ENCODE results near the gene SIGLEC15. TPM values are rescaled to one million over a fixed set of nuclear protein-coding genes. Genes with fewer than 3 reads are reported as not detected.

SIGLEC15 gene
- polyA plus RNA-seq, 3 donors, result 6.5 to 9.9 (median 7.8) TPM

- H3K36me3 ChIP-seq (replicated peaks in 1 of 2; ENCODE audit: control insufficient read depth in 1 of 2, insufficient read depth in 2 of 2, low read length in 2 of 2), result peaks cover 90 to 99% of the 10 kb centered on the region in 2 donors
- no peak for TF ChIP-seq CTCF (IDR thresholded peaks at IDR 0.05)
- no peaks in the 10 kb centered on the region for H4K20me1 ChIP-seq (ENCODE audit: insufficient read depth, low read length)
- no peaks in the 10 kb centered on the region for H3K79me2 ChIP-seq (ENCODE audit: insufficient read depth, low read length)
- no peaks in the 10 kb centered on the region for H3K4me1 ChIP-seq (ENCODE audit: control insufficient read depth in 1 of 2, insufficient read depth in 2 of 2, low read length in 2 of 2)
- no CpG with 5 or more reads among the region's 3 CpGs for WGBS (ENCODE audit: insufficient coverage)
- Mint-ChIP-seq H3K4me1 (no peaks in the 10 kb centered on the region), H3K4me3 (no peak overlapping the region), H3K27me3 (ENCODE audit: low read depth in 3 of 3) (no peaks in the 10 kb centered on the region), H3K27ac (no peak overlapping the region), H3K36me3 (peaks cover 95 to 100% of the 10 kb centered on the region in 2 donors), H3K9me3 (peaks cover 0 to 1% (median 0%) of the 10 kb centered on the region in 7 donors)
- no peaks in the 10 kb centered on the region for H3K9me3 ChIP-seq (replicated peaks in 1 of 2; ENCODE audit: control insufficient read depth in 1 of 2, insufficient read depth in 1 of 2, low read length in 2 of 2)
- H3K27ac ChIP-seq (ENCODE audit: low read depth in 1 of 2, low read length in 2 of 2), result no peak overlapping the region
- no peak overlapping the region for H3K9ac ChIP-seq (ENCODE audit: insufficient read depth, low read length, poor library complexity, severe bottlenecking)
- intact Hi-C loops (cut with micrococcal nuclease), result no loop called here
- no peak overlapping the region for H3K4me3 ChIP-seq (replicated peaks in 1 of 3; ENCODE audit: low read depth in 2 of 3, low read length in 3 of 3)
- no peak for DNase-seq
- no peak overlapping the region for H3K4me2 ChIP-seq (replicated peaks; ENCODE audit: extremely low read depth, low read length, poor library complexity, severe bottlenecking)
- H2AFZ ChIP-seq (ENCODE audit: insufficient read depth, low read depth, low read length, poor library complexity, severe bottlenecking), result no peak overlapping the region
- H3K27me3 ChIP-seq (ENCODE audit: control insufficient read depth in 2 of 2, insufficient read depth in 2 of 2, low read length in 2 of 2), result no peaks in the 10 kb centered on the region
Observed at GRCh38 chr18:45860971-45861370, 35.5 kb downstream of the SIGLEC15 start.

GRCh38 chr18:45861926-45862325, 36.5 kb downstream of the SIGLEC15 start:
- Histone ChIP-seq H3K27me3 (ENCODE audit: control insufficient read depth in 2 of 2, insufficient read depth in 2 of 2, low read length in 2 of 2) (no peaks in the 10 kb centered on the region), H4K20me1 (ENCODE audit: insufficient read depth, low read length) (no peaks in the 10 kb centered on the region), H3K9ac (ENCODE audit: insufficient read depth, low read length, poor library complexity, severe bottlenecking) (no peak overlapping the region), H3K36me3 (replicated peaks in 1 of 2; ENCODE audit: control insufficient read depth in 1 of 2, insufficient read depth in 2 of 2, low read length in 2 of 2) (peaks cover 90 to 100% of the 10 kb centered on the region in 2 donors), H3K4me3 (replicated peaks in 1 of 3; ENCODE audit: low read depth in 2 of 3, low read length in 3 of 3) (no peak overlapping the region), H3K79me2 (ENCODE audit: insufficient read depth, low read length) (no peaks in the 10 kb centered on the region), H3K4me2 (replicated peaks; ENCODE audit: extremely low read depth, low read length, poor library complexity, severe bottlenecking) (no peak overlapping the region), H2AFZ (ENCODE audit: insufficient read depth, low read depth, low read length, poor library complexity, severe bottlenecking) (no peak overlapping the region), H3K27ac (ENCODE audit: low read depth in 1 of 2, low read length in 2 of 2) (no peak overlapping the region), H3K4me1 (ENCODE audit: control insufficient read depth in 1 of 2, insufficient read depth in 2 of 2, low read length in 2 of 2) (no peaks in the 10 kb centered on the region), H3K9me3 (replicated peaks in 1 of 2; ENCODE audit: control insufficient read depth in 1 of 2, insufficient read depth in 1 of 2, low read length in 2 of 2) (no peaks in the 10 kb centered on the region)
- WGBS (ENCODE audit: insufficient coverage), result no CpG with 5 or more reads among the region's 1 CpG
- Mint-ChIP-seq H3K27ac (peak overlapping the region in 1 of 7 donors; percentile 71), H3K4me1 (no peaks in the 10 kb centered on the region), H3K9me3 (peaks cover 0 to 1% (median 0%) of the 10 kb centered on the region in 7 donors), H3K36me3 (peaks cover 95 to 100% of the 10 kb centered on the region in 2 donors), H3K27me3 (ENCODE audit: low read depth in 3 of 3) (no peaks in the 10 kb centered on the region), H3K4me3 (no peak overlapping the region)
- DNase-seq, result no peak
- TF ChIP-seq CTCF (IDR thresholded peaks at IDR 0.05), result no peak
- intact Hi-C loops (cut with micrococcal nuclease), result no loop called here
